ENCODE data around the gene SAMD11.

The SAMD11 gene

DNA sequence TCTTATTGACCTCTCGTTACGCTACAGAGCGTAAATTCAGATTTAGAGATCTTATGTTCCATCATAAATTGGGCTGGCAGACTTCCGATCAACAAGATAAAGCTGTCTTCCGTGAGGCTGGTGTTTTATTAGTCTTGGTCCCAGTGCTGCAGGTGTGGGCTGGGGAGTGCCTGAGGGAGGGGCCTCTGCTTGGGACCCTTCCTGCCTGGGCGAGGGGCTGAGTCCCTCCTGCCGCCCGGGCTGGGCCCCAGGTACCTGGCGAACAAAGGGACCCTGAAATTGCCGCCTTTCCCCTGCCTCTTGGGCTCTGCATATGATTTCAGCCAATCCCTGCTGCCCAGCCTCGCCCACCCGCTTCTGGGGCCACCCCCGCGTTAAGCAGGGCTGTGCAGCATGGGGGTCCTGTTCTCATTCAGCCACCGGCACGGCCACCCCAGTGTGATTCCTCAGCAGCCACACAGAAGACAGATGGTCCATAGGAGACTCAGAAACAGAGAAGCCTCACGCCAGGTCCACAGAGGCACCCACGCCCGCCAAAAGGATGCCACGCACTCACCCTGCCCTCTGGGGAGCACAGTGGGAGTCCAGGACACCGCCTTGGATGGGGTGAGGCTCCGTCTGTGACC is 6.1 kb upstream of the SAMD11 start:
- DNase-seq = no peak

DNA sequence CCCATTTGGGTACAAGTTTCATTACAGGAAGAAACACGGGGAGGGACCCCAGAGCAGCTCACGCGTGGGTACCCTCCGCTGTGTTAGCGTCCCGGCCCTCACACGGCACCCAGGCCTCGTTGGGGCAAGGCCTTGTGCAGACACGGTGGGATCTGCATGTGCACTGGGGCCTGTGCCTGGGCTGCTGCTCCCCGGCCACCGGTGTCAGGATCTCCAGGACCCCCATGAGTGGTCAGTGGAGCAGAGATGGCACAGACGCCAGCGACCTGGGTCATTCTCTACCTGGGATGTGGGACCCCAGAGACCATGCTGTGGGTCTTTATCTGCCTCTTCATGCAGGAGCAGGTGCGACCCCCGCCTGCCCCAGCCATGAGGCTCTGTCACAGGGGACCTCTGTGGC is 5.4 kb upstream of the SAMD11 start:
- no peak for DNase-seq

DNA sequence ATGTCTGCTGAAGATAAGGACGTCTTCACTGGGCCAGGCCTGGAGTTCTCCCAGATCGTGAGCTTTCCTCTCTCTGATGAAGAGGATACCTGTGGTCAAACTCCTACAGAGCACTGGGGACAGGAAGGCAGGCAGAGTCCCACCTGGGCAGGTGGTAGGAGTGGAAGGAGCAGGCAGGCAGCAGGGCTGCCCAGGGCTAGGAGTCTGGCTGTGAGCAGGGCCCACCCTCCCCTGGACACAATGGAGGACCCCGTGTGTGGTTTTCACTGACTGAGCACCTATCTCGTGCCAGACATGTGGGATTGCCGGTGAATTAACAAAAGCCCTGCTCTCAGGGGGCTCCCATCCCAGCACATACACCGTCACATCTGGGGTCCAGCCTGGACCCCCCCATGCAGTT is 4.9 kb upstream of the SAMD11 start:
- no peak for DNase-seq

DNA sequence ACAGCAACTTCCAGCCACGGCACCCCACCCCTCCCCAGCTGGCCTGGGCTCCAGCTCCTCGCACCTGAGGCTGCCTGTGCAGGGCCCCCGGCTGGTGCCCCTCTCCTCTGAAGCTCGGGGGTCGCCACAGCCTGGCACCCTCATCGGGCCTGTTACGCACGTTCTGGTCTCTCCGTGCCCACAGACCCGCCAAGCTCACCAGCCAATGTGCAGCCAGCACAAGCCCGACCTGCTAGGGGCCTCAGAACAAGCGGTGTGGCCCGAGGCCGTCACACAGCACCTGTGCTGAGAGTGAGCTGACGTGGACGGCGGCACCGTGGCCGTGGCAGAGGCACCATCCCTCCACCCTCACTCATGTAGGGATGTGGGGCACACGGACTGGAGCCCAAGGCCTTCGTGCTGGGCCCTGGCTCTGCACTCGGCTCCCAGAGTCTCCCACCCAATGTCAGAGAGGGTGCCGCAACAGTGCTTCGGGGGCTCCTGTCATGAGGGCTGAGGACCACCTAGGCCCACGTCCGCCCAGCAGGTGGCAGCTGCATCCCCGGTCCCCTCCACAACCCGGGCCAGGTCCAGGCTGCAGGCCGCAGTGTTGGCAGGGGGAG is 4.4 kb upstream of the SAMD11 start:
- no peak for DNase-seq

DNA sequence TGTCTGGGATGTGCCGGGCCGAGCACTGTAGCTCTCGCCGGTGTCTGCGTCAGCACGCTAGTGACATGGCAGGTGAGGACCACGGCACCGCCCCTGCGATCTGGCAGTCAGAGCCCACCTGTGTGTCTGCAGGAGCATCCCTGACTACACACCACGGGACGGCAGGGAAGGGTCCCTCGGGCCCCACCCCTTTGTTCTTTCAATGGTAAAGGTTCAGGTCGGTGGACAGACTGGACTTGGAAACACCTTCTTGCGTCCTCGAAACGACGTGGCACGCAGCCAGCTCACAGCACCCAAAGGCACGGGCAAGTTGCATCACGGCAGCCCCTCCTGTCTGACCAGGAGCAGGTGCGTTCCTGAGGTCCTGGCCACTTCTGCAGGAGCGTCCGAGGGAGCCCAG is 3.7 kb upstream of the SAMD11 start:
- no peak for DNase-seq

DNA sequence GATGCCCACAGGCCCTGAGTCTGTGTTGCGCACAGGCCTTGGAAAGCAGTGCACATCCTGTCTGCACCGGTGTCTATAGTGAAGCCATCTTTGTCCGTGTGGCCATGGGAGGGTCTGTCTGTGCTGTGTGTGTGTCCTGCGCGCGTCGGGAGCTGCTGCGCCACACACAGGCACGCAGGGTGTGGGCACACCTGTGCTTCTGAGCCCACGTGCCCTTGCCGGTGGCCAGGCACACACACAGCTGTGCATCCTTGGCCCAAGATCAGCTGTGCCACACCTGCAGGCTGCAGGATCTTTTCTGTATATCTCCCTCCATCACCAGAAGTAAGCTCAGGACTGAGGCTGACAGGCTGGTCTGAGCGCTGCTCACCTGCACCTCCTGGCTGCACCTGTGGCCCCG is 3.2 kb upstream of the SAMD11 start:
- no peak for DNase-seq

DNA sequence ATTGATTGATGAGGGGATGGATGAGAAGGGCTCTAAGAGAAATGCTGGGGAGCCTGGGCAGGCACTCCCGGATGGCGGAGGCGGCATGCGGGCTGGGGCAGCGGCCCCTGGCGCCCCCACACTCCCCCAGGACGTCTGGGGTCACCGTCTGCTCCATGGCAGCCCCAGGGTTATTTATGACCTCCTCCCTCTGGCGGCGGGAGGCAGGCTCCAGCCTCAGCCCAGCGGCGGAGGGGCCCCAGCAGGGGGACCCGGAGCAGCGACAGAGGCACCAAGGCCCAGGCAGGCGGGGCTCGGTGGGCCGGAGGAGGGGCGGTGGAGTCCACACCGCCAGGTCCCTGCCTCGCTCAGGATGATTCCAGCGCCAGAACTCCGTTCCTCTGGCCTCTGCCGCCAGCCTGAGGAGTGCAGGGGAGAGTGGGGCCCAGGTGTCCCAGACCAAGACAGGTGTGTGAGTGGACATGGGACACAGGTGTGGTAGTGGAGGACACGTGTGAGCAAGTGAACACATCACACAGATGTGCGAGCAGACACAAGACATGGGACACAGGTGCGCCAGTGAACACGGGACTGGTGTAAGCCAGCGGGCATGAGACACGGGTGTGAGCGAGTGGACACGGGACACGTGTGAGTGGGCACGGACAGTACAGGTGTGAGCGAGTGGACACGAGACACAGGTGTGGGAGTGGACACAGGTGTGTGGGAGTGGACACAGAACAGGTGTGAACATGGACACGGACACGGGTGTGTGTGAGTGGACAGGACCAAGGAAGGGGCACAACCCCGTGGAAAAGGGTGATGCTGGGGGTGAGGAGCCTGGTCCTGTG is 2.5 kb upstream of the SAMD11 start:
- peak; percentile 47 for DNase-seq

DNA sequence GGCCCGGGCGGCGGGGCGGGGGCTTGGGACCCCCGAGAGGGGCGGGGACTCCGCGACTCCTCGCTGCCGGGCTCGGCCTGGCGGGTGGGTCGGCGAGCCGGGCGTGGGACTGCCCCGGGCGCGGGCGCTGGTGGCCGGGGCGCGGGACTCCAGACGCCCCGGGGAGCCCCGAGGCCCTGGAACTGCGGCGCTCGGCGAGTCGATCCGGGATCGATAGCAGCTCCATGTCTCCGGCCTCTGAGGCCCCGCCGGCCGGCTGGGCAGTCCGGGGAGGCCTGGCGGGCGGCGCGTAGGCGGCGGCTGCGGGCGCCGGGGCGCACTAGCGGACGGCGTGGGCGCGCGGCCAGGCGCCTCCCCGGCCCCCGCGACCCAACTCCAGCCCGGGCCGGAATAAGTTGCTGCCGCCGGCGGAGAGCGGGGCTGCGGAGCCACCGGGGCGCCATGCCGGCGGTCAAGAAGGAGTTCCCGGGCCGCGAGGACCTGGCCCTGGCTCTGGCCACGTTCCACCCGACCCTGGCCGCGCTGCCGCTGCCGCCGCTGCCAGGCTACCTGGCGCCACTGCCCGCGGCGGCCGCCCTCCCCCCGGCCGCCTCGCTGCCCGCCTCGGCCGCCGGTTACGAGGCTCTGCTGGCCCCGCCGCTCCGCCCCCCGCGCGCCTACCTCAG is 400 bp downstream of the SAMD11 start:
- no peak for DNase-seq

DNA sequence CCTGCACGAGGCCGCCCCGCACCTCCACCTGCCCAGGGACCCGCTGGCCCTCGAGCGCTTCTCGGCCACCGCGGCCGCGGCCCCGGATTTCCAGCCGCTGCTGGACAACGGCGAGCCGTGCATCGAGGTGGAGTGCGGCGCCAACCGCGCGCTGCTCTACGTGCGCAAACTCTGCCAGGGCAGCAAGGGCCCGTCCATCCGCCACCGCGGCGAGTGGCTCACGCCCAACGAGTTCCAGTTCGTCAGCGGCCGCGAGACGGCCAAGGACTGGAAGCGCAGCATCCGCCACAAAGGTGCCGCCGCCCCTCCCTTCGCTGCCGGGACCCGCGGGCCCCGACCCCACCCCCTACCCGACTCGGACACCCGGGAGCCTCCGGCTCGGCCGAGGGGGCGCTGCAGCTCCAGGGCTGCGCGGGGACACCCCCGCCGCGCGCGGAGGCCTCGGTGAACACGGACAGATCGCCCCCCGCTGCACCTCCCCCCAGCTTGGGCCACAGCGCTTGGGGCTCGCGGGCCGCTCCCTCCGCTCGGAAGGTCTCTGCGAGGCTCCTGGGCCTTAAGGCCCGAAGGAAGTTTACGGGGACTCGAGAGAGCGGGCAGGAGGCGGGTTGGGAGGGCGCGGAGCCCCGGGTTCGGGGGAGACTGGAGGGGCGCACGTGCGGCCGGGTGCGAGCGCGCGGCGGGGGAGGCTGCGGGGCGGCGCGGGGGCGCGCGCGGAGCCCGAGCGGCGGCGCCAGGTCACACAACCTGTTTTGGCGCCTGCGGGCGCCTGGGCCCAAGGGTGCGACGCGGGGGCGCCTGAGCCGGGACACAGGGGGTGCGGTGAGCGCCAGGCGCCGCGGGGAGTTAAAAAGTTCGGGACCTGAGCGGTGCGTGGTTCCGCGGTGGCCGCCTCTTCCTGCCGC is 1.2 kb downstream of the SAMD11 start:
- no peak for DNase-seq

DNA sequence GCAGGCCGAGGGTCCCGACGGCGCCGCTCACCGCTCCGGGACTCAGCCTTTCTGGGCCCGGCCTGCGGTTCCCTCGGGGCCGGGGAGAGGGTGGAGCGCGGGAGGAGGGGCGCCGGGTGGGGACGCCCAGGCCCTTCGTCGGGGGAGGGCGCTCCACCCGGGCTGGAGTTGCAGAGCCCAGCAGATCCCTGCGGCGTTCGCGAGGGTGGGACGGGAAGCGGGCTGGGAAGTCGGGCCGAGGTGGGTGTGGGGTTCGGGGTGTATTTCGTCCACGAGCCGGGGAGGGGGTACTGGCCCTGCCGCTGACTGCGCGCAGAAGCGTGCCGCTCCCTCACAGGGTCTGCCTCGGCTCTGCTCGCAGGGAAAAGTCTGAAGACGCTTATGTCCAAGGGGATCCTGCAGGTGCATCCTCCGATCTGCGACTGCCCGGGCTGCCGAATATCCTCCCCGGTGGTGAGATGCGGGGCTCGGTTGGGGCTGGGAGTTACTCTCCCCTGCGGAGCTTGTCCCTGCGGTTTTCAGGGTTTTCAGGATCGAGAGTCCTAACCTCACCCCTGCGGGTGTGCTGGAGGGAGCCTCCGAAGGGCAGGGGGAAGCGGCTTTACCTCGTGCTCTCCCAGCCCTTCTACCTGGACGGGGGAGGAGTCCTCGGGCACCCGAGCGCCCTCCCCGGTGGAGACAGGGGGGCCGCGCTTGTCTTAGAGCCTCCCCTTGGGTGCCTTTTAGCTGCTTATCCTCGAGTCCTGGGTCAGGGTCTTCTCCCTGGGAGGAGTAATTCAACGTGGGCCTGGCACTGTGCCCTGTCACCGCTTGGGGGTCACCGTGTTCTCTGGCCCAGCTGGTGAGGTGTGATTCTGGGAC is 2.1 kb downstream of the SAMD11 start:
- DNase-seq = no peak

DNA sequence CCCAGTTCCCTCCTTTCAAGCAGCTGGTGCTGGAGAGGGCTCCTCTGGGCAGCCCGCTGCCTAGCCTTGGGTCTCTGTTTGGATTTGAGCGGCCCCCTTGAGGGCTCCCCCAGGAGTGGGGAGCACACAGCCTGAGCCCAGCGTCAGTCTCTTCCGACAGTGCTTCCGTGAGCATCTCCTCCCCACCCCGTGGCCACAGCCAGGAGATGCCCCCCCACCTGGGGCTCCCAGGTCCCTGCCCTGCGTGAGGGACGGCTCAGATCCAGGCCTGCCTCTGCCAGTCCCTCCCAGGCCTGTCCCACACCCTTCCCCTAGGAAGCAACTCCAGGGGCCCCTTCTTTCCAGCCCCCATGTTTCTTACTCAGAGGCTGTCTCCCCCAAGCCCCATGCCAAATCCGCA is 3.5 kb downstream of the SAMD11 start:
- no peak for DNase-seq

DNA sequence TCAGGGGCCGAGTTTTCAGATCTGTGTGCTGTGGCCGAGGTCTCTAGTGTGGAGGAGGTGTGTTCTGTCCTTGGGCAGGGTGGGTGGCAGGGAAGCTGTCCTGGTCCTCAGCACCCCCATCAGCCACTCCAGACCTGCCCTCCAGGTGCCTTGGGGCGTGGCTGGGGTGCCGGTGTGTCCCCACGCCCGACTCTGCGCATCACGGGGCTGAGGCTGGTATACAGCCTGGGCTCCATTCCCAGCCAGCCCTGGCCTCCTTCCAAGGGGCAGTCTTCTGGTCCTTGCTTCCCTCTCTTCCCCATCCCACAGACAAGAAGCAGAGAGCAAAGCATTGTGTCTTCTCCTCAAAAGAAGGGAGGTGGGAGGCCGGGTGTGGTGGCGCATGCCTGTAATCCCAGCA is 4.0 kb downstream of the SAMD11 start:
- DNase-seq = no peak

DNA sequence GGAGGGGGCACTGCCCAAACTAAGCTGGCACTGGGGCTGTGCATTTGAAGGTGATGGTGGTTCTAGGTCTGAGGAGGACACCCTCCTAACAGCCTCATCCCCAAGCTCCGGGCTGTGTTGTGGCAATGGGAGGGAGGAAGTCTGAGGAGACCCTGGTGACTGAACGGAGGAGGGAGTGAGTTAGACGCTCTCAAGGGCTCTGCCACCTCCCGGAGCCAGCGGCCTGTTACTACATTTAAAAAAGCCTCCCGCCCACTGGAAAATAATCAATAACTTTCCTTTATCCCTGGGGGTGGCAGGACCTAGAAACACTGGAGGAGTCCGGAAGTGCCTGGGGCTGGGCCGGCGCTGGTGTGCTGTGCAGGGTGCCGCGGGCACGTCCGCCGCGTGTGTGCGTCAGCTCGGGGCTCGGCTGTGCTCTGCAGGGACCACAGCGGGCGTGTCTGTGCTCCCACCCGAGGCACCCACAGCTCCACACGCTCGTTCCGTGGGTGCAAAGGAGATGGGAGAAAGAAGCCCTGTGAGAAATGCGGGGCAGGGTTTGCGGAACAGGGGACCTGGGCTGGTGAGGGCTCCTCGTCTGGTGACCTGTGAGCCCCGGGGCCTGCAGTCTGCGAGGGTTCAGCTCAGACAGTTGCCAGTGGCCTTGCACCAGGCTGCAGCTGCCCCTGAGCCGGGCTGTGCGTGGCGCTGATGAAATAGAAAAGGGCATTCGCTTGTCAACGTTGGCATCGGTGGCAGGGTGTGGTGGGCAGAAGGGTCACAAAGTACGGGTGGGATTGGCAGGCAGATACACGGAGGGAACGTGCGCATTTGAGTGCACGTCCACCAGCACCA is 5.3 kb downstream of the SAMD11 start:
- no peak for DNase-seq

DNA sequence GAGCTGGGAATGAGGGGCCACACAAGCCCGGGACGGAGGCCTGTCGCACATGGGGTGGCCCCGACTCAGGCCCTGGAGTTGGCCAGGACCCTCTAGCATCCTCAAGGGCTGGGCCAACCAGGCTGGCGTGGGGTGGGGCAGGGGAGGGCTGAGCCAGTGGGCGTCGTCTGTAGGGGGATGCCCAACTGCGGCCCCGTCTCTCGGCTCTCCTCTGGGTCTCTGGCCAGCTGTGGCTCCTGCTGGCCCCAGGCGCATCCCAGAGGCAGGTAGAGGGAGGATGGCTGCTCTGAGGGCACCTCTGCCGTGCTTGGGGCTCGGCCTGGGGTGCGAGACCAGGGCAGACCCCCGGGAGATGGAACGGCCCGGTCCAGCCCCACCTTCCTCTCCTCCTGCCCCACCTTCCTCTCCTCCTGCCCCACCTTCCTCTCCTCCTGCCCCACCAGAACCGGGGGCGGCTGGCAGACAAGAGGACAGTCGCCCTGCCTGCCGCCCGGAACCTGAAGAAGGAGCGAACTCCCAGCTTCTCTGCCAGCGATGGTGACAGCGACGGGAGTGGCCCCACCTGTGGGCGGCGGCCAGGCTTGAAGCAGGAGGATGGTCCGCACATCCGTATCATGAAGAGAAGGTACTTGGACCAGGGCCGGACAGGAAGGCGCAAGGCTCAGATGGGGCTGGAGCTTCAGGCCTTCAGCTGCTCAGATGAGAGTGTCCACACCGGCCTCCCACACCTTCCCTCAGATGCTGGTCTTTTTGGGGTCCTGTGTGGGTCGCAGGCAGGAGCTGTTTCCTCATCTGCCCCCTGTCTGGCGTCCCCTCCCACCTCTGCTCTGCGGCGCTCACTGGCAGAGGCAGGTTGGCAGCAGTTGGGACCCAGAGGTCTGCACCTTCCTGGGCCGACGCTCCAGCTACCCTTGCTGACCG is 6.2 kb downstream of the SAMD11 start:
- DNase-seq = no peak

DNA sequence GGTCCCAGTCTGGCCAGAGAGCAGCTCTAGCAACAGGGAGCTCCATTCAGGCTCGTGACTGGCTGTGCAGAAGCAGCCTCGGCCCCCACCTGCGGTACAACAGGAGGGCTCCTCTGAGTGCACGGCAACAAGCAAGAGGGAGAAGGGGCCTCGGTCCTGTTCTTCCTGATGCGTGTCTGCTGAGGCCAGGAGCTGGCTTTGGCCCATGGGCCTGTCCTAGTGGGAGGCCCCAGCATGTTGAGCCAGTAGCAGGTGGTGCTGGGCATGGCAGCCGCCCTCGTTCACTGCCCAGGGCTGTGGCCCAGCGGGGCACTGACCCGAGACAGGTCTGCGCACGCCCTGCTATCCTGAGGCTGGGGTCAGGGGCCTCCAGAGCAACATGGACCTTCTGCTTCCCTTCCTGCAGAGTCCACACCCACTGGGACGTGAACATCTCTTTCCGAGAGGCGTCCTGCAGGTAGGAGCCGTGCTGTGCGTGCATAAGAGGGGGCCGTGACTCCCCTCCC is 7.0 kb downstream of the SAMD11 start:
- no peak for DNase-seq

DNA sequence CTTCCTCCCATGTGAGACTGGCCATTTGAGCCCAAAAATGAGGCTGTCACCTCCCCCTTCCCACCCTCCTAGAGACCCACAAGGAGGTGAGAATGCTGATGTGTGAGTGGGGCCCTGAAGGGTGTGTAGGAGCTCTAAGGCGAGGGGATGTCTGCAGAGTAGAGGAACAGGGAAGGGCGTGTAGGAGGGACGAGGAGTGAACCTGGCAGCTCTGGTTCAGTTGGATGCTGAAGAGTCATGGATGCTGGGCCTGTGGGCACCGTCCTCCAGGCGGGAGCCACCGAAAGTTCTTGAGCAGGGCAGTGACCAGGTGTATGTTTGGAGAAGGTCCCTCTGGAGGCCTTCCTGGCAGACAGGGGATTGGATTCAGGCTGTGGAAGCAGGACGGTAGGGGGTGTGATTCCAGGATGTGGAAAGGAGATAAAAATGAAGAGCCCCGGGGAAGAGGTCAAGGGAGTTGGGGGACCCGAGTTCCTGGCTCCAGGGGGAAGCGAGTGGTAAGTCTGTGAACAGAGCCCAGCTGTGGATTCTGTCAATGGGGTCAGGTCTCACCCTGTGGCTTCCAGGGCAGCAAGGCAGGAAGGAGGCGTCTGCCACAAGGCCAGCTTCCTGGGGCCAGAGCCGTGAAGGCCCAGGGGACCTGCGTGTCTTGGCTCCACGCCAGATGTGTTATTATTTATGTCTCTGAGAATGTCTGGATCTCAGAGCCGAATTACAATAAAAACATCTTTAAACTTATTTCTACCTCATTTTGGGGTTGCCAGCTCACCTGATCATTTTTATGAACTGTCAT is 7.9 kb downstream of the SAMD11 start:
- no peak for DNase-seq

DNA sequence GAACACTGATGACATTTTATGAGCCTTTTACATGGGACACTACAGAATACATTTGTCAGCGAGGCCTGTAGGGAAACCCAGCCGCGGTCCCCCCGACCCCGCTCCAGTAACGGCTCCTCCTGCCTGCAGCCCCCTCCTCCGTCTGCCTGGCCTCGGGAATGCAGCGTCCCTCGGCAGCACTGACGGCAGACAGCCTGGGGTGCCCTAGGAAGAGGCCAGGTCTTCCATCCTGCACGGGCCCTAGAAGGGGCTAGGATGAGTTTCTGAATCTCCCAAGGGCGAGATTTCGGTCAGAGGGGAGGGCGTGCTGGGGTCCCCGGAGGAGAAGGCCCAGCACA is 8.4 kb downstream of the SAMD11 start:
- DNase-seq = no peak

DNA sequence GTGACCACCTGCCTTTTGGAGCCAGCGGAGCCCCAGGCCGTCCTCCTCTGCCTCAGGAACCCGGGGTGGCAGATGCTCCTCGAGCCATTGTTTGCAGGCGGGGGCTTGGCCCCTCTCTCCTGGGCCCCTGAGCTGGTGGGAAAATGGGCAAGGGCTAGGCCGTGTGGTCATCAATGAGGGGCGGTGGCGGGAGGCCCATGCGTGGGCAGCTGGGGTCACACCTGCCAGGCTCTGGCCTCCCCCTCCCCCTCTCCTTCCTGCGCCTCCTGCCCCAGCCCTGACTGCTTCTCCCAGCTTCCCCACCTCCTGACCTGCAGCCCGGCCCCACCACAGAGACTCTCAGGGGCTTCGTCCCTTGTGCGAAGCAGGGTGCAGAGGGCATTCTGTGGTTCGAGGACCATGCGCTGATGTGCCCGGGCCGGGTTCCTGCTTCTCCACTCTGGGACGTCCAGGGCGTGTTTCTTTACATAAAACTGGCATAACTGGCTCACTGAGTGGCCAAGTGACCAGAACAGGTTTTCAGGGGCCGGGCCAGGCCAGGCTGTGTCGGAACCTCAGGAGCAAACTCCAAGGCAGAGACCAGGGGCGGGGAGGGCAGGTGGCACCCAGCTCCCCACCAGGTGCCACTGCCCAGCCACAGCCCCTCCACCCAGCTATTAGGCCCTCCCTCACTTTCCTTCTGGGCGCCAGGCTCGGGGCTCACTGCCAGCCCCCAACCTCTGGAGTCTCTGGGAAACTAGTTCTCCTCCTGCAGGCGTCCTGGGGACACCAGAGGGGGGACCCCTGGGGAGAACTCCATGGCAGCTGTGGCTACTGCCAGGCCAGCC is 9.3 kb downstream of the SAMD11 start:
- DNase-seq = no peak

Measured in NCI-H2029 (cell line).